IMR-90 (cell line): Measurements from ENCODE around the gene GNAT2. TPM values are rescaled to one million over a fixed set of nuclear protein-coding genes. Genes with fewer than 3 reads are reported as not detected.
A peak's percentile ranks its signal among the peaks of the same experiment; 100 is the strongest.

ENCODE experiments used
- ATAC-seq: fragments of 200-7000 bp; cut with Tn5 transposase; 2 replicates; pipeline ENCODE4 v1.9.1; 2020; ENCODE audit warnings: low read depth, mild to moderate bottlenecking, moderate library complexity
- BruUV-seq: library from RNA; stranded (reverse); fragments of 400-500 nt; replicated peaks from 2 replicates; lab custom pipeline; 2021; lab: Mats Ljungman, UMichigan
- CTCF ChIA-PET: fragments of 300-600 bp; formaldehyde crosslinking; extraction: SDS; loops from one replicate; lab custom pipeline; 2021; ENCODE audit warnings: antibody characterized with exemption; lab: Yijun Ruan, JAX
- POLR2A ChIA-PET: fragments of 300-600 bp; sonication (Branson Sonifier 250); formaldehyde crosslinking; loops from one replicate; lab custom pipeline; 2022; ENCODE audit warnings: antibody characterized with exemption; ENCODE audit not compliant: unreplicated experiment; lab: Charles Lee
- DNase-seq: peaks from one replicate; pipeline ENCODE4 v3.0.0; 2013
- H2AFZ ChIP-seq: replicated peaks from 2 replicates; pipeline ENCODE3; 2013; ENCODE audit warnings: low read length, mild to moderate bottlenecking; ENCODE audit not compliant: poor library complexity
- H2AK5ac ChIP-seq: 2 replicates; pipeline ENCODE4 v1.6.1; 2013; ENCODE audit warnings: low read depth, low read length, inconsistent platforms
- H2AK9ac ChIP-seq: replicated peaks from 2 replicates; pipeline ENCODE3; 2013; ENCODE audit warnings: mild to moderate bottlenecking, low read depth, low read length, moderate library complexity; ENCODE audit not compliant: poor library complexity
- H2BK120ac ChIP-seq: 2 replicates; pipeline ENCODE4 v1.6.1; 2013; ENCODE audit warnings: low read depth, low read length, inconsistent platforms
- H2BK15ac ChIP-seq: 3 replicates; pipeline ENCODE4 v1.6.1; 2013; ENCODE audit warnings: low read depth, low read length, inconsistent platforms
- H2BK20ac ChIP-seq: 2 replicates; pipeline ENCODE4 v1.6.1; 2013; ENCODE audit warnings: low read depth, mild to moderate bottlenecking, inconsistent platforms, low read length, moderate library complexity
- H2BK5ac ChIP-seq: 2 replicates; pipeline ENCODE4 v1.6.1; 2013; ENCODE audit warnings: mild to moderate bottlenecking, low read depth, low read length, inconsistent platforms; ENCODE audit not compliant: poor library complexity, severe bottlenecking
- H3K14ac ChIP-seq: replicated peaks from 2 replicates; pipeline ENCODE4 v1.6.1; 2013; ENCODE audit warnings: low read depth, low read length, inconsistent platforms
- H3K18ac ChIP-seq: 2 replicates; pipeline ENCODE4 v1.6.1; 2013; ENCODE audit warnings: low read depth, low read length, control low read depth
- H3K23ac ChIP-seq: 2 replicates; pipeline ENCODE4 v1.6.1; 2013; ENCODE audit warnings: low read depth, low read length, inconsistent platforms
- H3K27ac ChIP-seq: 2 replicates; pipeline ENCODE4 v1.5.1; 2013; ENCODE audit warnings: mild to moderate bottlenecking, control low read depth, low read length; ENCODE audit not compliant: insufficient read depth
- H3K27me3 ChIP-seq: 2 replicates; pipeline ENCODE4 v1.6.1; 2013; ENCODE audit warnings: low read length; ENCODE audit not compliant: control insufficient read depth, insufficient read depth
- H3K36me3 ChIP-seq: 2 replicates; pipeline ENCODE4 v1.6.1; 2013; ENCODE audit warnings: low read length, mixed read lengths; ENCODE audit not compliant: control insufficient read depth, insufficient read depth
- H3K4ac ChIP-seq: 2 replicates; pipeline ENCODE4 v1.6.1; 2013; ENCODE audit warnings: low read depth, low read length, inconsistent platforms
- H3K4me1 ChIP-seq: 2 replicates; pipeline ENCODE4 v1.6.1; 2013; ENCODE audit warnings: low read length, mixed read lengths; ENCODE audit not compliant: control insufficient read depth, insufficient read depth
- H3K4me2 ChIP-seq: 2 replicates; pipeline ENCODE4 v1.6.1; 2013; ENCODE audit warnings: low read depth, mild to moderate bottlenecking, control low read depth, low read length, moderate library complexity
- H3K4me3 ChIP-seq: 2 replicates; pipeline ENCODE4 v1.5.1; 2013; ENCODE audit warnings: low read depth, mild to moderate bottlenecking, control low read depth, low read length, moderate library complexity; ENCODE audit not compliant: insufficient read depth
- H3K56ac ChIP-seq: 2 replicates; pipeline ENCODE4 v1.6.1; 2013; ENCODE audit warnings: low read length, inconsistent platforms; ENCODE audit not compliant: insufficient read depth; ENCODE audit errors: extremely low read depth
- H3K79me1 ChIP-seq, 2 experiments: 2 replicates each; pipeline ENCODE4 v1.6.1; 2013; ENCODE audit warnings: low read length in 2 of 2, inconsistent platforms in 1 of 2, low read depth in 1 of 2
- H3K9ac ChIP-seq: 2 replicates; pipeline ENCODE4 v1.6.1; 2013; ENCODE audit warnings: low read depth, low read length, control low read depth
- H3K9me1 ChIP-seq: 2 replicates; pipeline ENCODE4 v1.6.1; 2013; ENCODE audit warnings: low read length, inconsistent platforms; ENCODE audit not compliant: insufficient read depth
- H3K9me3 ChIP-seq: 2 replicates; pipeline ENCODE4 v1.6.1; 2013; ENCODE audit warnings: low read length; ENCODE audit not compliant: control insufficient read depth, insufficient read depth
- H4K20me1 ChIP-seq: 2 replicates; pipeline ENCODE4 v1.6.1; 2013; ENCODE audit warnings: low read length, inconsistent platforms; ENCODE audit not compliant: insufficient read depth
- H4K5ac ChIP-seq: 2 replicates; pipeline ENCODE4 v1.6.1; 2013; ENCODE audit warnings: mild to moderate bottlenecking, low read depth, low read length, control low read depth
- H4K8ac ChIP-seq, 2 experiments: 2 replicates each; pipeline ENCODE4 v1.6.1; 2013; ENCODE audit warnings: low read depth in 2 of 2, low read length in 2 of 2, control low read depth in 1 of 2, inconsistent platforms in 1 of 2
- H4K91ac ChIP-seq: 2 replicates; pipeline ENCODE4 v1.6.1; 2013; ENCODE audit warnings: low read depth, low read length, inconsistent platforms; ENCODE audit not compliant: insufficient read depth
- CEBPB ChIP-seq: IDR thresholded peaks from 2 replicates; pipeline ENCODE4 v1.6.1; 2012; ENCODE audit warnings: low read depth, low read length, improper control_type of control experiment
- FOS ChIP-seq: fragments of 150-350 bp; IDR thresholded peaks from 2 replicates; pipeline ENCODE4 v1.6.1; 2016; ENCODE audit warnings: low read depth, low read length
- MXI1 ChIP-seq: IDR thresholded peaks from 2 replicates; pipeline ENCODE4 v1.6.1; 2012; ENCODE audit warnings: low read depth, mild to moderate bottlenecking, low read length, moderate library complexity, borderline replicate concordance
- WGBS, 2 experiments: methylation state at CpG; one replicate each; pipeline versions ENCODE4 v1.1.5 to v1.1.7; 2013; ENCODE audit warnings: missing lambda C conversion rate in 2 of 2; ENCODE audit not compliant: insufficient read length in 1 of 2; ENCODE audit errors: extremely low coverage in 2 of 2; 5-methylcytosine and 5-hydroxymethylcytosine counted together
- dilution Hi-C: fragments of 300-500 bp; cut with HindIII; formaldehyde crosslinking; loops from one replicate; pipeline ENCODE4 v1.14.3; 2018; ENCODE audit warnings: low sequenced_read_pairs; ENCODE audit not compliant: unreplicated experiment
- in situ Hi-C: fragments of 300-500 bp; cut with MboI; formaldehyde crosslinking; loops from 3 replicates; pipeline ENCODE4 v1.14.3; 2019; ENCODE audit warnings: low sequenced_read_pairs, inconsistent platforms, mixed read lengths
- intact Hi-C: fragments of 100-400 bp; cut with micrococcal nuclease; formaldehyde crosslinking; loops from 2 replicates; pipeline ENCODE4 v1.10.0; 2022
- microRNA-seq, 2 experiments: library from miRNA; stranded (forward) in 1 of 2; unstranded in 1 of 2; fragments of 10-50 nt in 1 of 2; fragments of <30 nt in 1 of 2; gene quantifications in 1 of 2; microRNA quantifications in 1 of 2; one replicate each; pipeline versions ENCODE3 to v1.1.0; 2013 to 2020; ENCODE audit not compliant: insufficient read depth in 1 of 2, insufficient read length in 1 of 2, unreplicated experiment in 1 of 2
- polyA plus RNA-seq, 3 experiments: library from polyadenylated mRNA; depleted of rRNA; stranded (reverse); fragments of >200 nt; gene quantifications; 2 replicates each; pipeline ENCODE4 v1.2.3, GENCODE V29; 2012; ENCODE audit warnings: low replicate concordance in 1 of 3
- small RNA-seq, 5 experiments: library from RNA; depleted of rRNA; stranded (forward); fragments of <200 nt; gene quantifications; one replicate each; pipeline ENCODE3, GENCODE V24; 2012
- total RNA-seq: library from RNA; depleted of rRNA; stranded (reverse); fragments of >200 nt; gene quantifications from 2 replicates; pipeline ENCODE4 v1.2.3, GENCODE V29; 2012; rRNA removed

GNAT2 gene
- total and polyA plus RNA-seq, 2 of the 4 experiments (the other 2 are of a cell fraction), result 0.17 to 0.36 TPM

GRCh38 chr1:109556563-109556962 lies 62.9 kb downstream of the GNAT2 start:
- in situ Hi-C loops (no loop called here), dilution Hi-C loops (no loop called here), intact Hi-C loops (no loop called here)
- no peak overlapping the region for H2AK9ac ChIP-seq
- H3K4me2 ChIP-seq, result peak overlapping the region; percentile 54; the same call in 1 of the 2 replicates
- H4K8ac ChIP-seq, result no peak overlapping the region
- WGBS, 2 experiments, result no CpG with 5 or more reads among the region's 2 CpGs
- no peak overlapping the region for H2BK20ac ChIP-seq
- no peak overlapping the region for H2AK5ac ChIP-seq
- H2BK5ac ChIP-seq, result no peak overlapping the region
- no peak overlapping the region for H3K14ac ChIP-seq
- no peak overlapping the region for H2AFZ ChIP-seq
- peaks cover 1% of the 10 kb centered on the region; the same call in 1 of the 2 replicates for H3K36me3 ChIP-seq
- H3K9me3 ChIP-seq, result no peaks in the 10 kb centered on the region
- H3K4ac ChIP-seq, result no peak overlapping the region
- H4K20me1 ChIP-seq, result peaks cover 95% of the 10 kb centered on the region
- H2BK120ac ChIP-seq, result no peak overlapping the region
- peak; percentile 51; the same call in 1 of the 2 replicates for ATAC-seq
- no peaks in the 10 kb centered on the region for H3K27me3 ChIP-seq
- H3K79me1 ChIP-seq, result peaks cover 0 to 46% of the 10 kb centered on the region in 2 experiments; a peak in 2 of 4 replicates
- ChIA-PET POLR2A (no interaction called here), CTCF (no interaction called here)
- H3K9me1 ChIP-seq, result peaks cover 15% of the 10 kb centered on the region
- no peak overlapping the region for H4K91ac ChIP-seq
- H3K9ac ChIP-seq, result no peak overlapping the region
- H2BK15ac ChIP-seq, result no peak overlapping the region
- peak; percentile 40 for DNase-seq
- no TSS peak for BruUV-seq
- H3K18ac ChIP-seq, result no peak overlapping the region
- no peak overlapping the region for H3K4me3 ChIP-seq
- H3K27ac ChIP-seq, result no peak overlapping the region
- H3K4me1 ChIP-seq, result peaks cover 9% of the 10 kb centered on the region
- H3K23ac ChIP-seq, result no peak overlapping the region
- no peak for TF ChIP-seq CEBPB
- TF ChIP-seq MXI1, result no peak
- TF ChIP-seq FOS, result no peak
- H3K56ac ChIP-seq, result no peak overlapping the region
- no peak overlapping the region for H4K5ac ChIP-seq

Small RNA genes lying within 50 kb of the gene (microRNA-seq; reads per million reads assigned to microRNA genes)
- gene RNU6V (ENCODE audit: insufficient read depth, insufficient read length), result not detected

Small RNA genes lying within 50 kb of the gene (small RNA-seq; reads per million reads assigned to genes)
- 11.6 to 233 (median 30.6) reads per million in 5 experiments for gene RNU6V

Other genes with a start within 250 kb of the GNAT2 start
- gene SORT1, start 221.7 kb downstream of the GNAT2 start, total RNA-seq, result 16.7 and 18.9 TPM in 2 replicates
- gene SORT1, start 221.7 kb downstream of the GNAT2 start, polyA plus RNA-seq (2012; rRNA removed), result 13.7 and 15.8 TPM in 2 replicates
- 75.5 and 83.9 TPM in 2 replicates for gene PSMA5, start 193.2 kb downstream of the GNAT2 start, total RNA-seq
- gene PSMA5, start 193.2 kb downstream of the GNAT2 start, polyA plus RNA-seq (2012; rRNA removed), result 107 TPM in 2 replicates
- gene SYPL2, start 153.1 kb downstream of the GNAT2 start, total RNA-seq, result under 0.01 TPM in 2 replicates
- gene SYPL2, start 153.1 kb downstream of the GNAT2 start, polyA plus RNA-seq (2012; rRNA removed), result 0.55 and 0.65 TPM in 2 replicates
- gene ATXN7L2, start 135.7 kb downstream of the GNAT2 start, total RNA-seq, result 1.3 and 1.7 TPM in 2 replicates
- 4.8 and 6.4 TPM in 2 replicates for gene ATXN7L2, start 135.7 kb downstream of the GNAT2 start, polyA plus RNA-seq (2012; rRNA removed)
- 3.6 and 5.7 TPM in 2 replicates for gene CYB561D1, start 125.5 kb downstream of the GNAT2 start, total RNA-seq
- gene CYB561D1, start 125.5 kb downstream of the GNAT2 start, polyA plus RNA-seq (2012; rRNA removed), result 5.6 and 8.1 TPM in 2 replicates
- 1.4 and 1.6 TPM in 2 replicates for gene AMIGO1, start 109.9 kb downstream of the GNAT2 start, total RNA-seq
- gene AMIGO1, start 109.9 kb downstream of the GNAT2 start, polyA plus RNA-seq (2012; rRNA removed), result 1.5 TPM in 2 replicates
- gene GPR61, start 79.7 kb downstream of the GNAT2 start, total RNA-seq, result under 0.01 TPM in 1 of 2 replicates, not detected in the other
- gene GPR61, start 79.7 kb downstream of the GNAT2 start, polyA plus RNA-seq (2012; rRNA removed), result not detected in 2 replicates
- 14.9 and 25.0 TPM in 2 replicates for gene GNAI3, start 71.0 kb downstream of the GNAT2 start, total RNA-seq
- gene GNAI3, start 71.0 kb downstream of the GNAT2 start, polyA plus RNA-seq (2012; rRNA removed), result 4.8 and 5.9 TPM in 2 replicates
- 50.3 and 61.5 TPM in 2 replicates for gene AMPD2, start 221 bp upstream of the GNAT2 start, total RNA-seq
- gene AMPD2, start 221 bp upstream of the GNAT2 start, polyA plus RNA-seq (2012; rRNA removed), result 103 and 116 TPM in 2 replicates
- gene GSTM4, start 36.5 kb upstream of the GNAT2 start, total RNA-seq, result 6.4 and 10.4 TPM in 2 replicates
- 37.8 and 42.2 TPM in 2 replicates for gene GSTM4, start 36.5 kb upstream of the GNAT2 start, polyA plus RNA-seq (2012; rRNA removed)
- 6.9 and 10.2 TPM in 2 replicates for gene GSTM2, start 48.4 kb upstream of the GNAT2 start, total RNA-seq
- gene GSTM2, start 48.4 kb upstream of the GNAT2 start, polyA plus RNA-seq (2012; rRNA removed), result 85.5 and 93.9 TPM in 2 replicates
- not detected in 2 replicates for gene GSTM1, start 68.2 kb upstream of the GNAT2 start, total RNA-seq
- not detected in 2 replicates for gene GSTM1, start 68.2 kb upstream of the GNAT2 start, polyA plus RNA-seq (2012; rRNA removed)
- 0.28 and 0.36 TPM in 2 replicates for gene GSTM5, start 92.6 kb upstream of the GNAT2 start, total RNA-seq
- 1.2 TPM in 2 replicates for gene GSTM5, start 92.6 kb upstream of the GNAT2 start, polyA plus RNA-seq (2012; rRNA removed)
- gene GSTM3, start 121.4 kb upstream of the GNAT2 start, total RNA-seq, result 101 and 131 TPM in 2 replicates
- 97.4 and 102 TPM in 2 replicates for gene GSTM3, start 121.4 kb upstream of the GNAT2 start, polyA plus RNA-seq (2012; rRNA removed)
- not detected in 2 replicates for gene EPS8L3, start 144.3 kb upstream of the GNAT2 start, total RNA-seq
- gene EPS8L3, start 144.3 kb upstream of the GNAT2 start, polyA plus RNA-seq (2012; rRNA removed), result not detected in 2 replicates